Measurements from ENCODE around the gene WBP2.
"Not testable (repeated sequence)": the region's sequence is repeated elsewhere in the genome, so short reads cannot be mapped to it uniquely, and the experiment has no call there.

DNA sequence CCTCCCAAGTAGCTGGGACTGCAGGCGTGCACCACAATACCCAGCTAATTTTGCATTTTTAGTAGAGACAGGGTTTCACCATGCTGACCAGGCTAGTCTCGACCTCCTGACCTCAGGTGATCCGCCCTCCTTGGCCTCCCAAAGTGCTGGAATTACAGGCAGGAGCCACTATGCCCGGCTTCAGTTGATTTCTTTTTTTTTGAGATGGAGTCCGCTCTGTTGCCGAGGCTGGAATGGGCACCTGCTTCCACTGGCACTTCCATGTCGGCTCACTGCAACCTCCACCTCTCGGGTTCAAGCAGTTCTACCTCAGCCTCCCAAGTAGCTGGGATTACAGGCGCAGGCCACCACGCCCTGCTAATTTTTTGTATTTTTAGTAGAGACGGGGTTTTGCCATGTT is 44.4 kb downstream of the WBP2 start:
- not testable (repeated sequence) for TF ChIP-seq POLR2A, EP300 (IDR thresholded peaks at IDR 0.05)
- TF ChIP-seq, protein P1, sequence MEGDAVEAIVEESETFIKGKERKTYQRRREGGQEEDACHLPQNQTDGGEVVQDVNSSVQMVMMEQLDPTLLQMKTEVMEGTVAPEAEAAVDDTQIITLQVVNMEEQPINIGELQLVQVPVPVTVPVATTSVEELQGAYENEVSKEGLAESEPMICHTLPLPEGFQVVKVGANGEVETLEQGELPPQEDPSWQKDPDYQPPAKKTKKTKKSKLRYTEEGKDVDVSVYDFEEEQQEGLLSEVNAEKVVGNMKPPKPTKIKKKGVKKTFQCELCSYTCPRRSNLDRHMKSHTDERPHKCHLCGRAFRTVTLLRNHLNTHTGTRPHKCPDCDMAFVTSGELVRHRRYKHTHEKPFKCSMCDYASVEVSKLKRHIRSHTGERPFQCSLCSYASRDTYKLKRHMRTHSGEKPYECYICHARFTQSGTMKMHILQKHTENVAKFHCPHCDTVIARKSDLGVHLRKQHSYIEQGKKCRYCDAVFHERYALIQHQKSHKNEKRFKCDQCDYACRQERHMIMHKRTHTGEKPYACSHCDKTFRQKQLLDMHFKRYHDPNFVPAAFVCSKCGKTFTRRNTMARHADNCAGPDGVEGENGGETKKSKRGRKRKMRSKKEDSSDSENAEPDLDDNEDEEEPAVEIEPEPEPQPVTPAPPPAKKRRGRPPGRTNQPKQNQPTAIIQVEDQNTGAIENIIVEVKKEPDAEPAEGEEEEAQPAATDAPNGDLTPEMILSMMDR (IDR thresholded peaks at IDR 0.05), result not testable (repeated sequence)
